HEK293 (cell line): ENCODE measurements around the gene LRRC8B.

Source experiments
- CTCF ChIA-PET: fragments of 350-600 bp; formaldehyde crosslinking; extraction: SDS; loops from one replicate; lab custom pipeline; 2021; ENCODE audit warnings: antibody characterized with exemption; lab: Yijun Ruan, JAX
- POLR2A ChIA-PET: fragments of 300-600 bp; formaldehyde crosslinking; extraction: SDS; loops from one replicate; lab custom pipeline; 2020; ENCODE audit warnings: antibody characterized with exemption, inconsistent platforms; lab: Yijun Ruan, JAX
- H3K27ac ChIP-seq: fragments of 200-500 bp; sonication (Bioruptor generic); 2 replicates; pipeline ENCODE4 v1.5.1; 2014; ENCODE audit warnings: low read depth, low read length, control low read depth, inconsistent platforms; ENCODE audit errors: extremely low read depth
- H3K36me3 ChIP-seq, 2 experiments: fragments of 200-500 bp in 1 of 2; sonication (Bioruptor generic) in 1 of 2; 1 replicate in 1 of 2; 2 replicates in 1 of 2; pipeline ENCODE4 v1.5.1; 2014 to 2017; ENCODE audit warnings: inconsistent platforms in 2 of 2, low read length in 2 of 2; ENCODE audit not compliant: control insufficient read depth in 2 of 2, insufficient read depth in 1 of 2
- H3K4me1 ChIP-seq: fragments of 200-500 bp; sonication (Bioruptor generic); 2 replicates; pipeline ENCODE4 v1.5.1; 2014; ENCODE audit warnings: mild to moderate bottlenecking, low read length, inconsistent platforms; ENCODE audit not compliant: control insufficient read depth, insufficient read depth
- H3K4me3 ChIP-seq: 2 replicates; pipeline ENCODE4 v1.5.1; 2011; ENCODE audit warnings: low read depth, mild to moderate bottlenecking, control low read depth, low read length, moderate library complexity
- H3K9me3 ChIP-seq: fragments of 200-500 bp; sonication (Bioruptor generic); 2 replicates; pipeline ENCODE4 v1.5.1; 2014; ENCODE audit warnings: low read depth, low read length, inconsistent platforms; ENCODE audit not compliant: control insufficient read depth, insufficient read depth
- GLI2 ChIP-seq: fragments of 450-650 bp; formaldehyde crosslinking; IDR thresholded peaks from 2 replicates; pipeline ENCODE4; 2017; ENCODE audit warnings: missing biosample characterization, missing genetic modification characterization, low read depth, borderline replicate concordance
- MYNN ChIP-seq: fragments of 450-650 bp; formaldehyde crosslinking; IDR thresholded peaks from 2 replicates; pipeline ENCODE4 v1.5.1; 2016; ENCODE audit warnings: missing biosample characterization, missing genetic modification characterization, borderline replicate concordance
- SCRT2 ChIP-seq: fragments of 450-650 bp; formaldehyde crosslinking; IDR thresholded peaks from 2 replicates; pipeline ENCODE4 v1.5.1; 2016; ENCODE audit warnings: missing biosample characterization, missing genetic modification characterization
- YY1 ChIP-seq: fragments of 450-650 bp; formaldehyde crosslinking; IDR thresholded peaks from 2 replicates; pipeline ENCODE4 v1.5.1; 2018; ENCODE audit warnings: missing biosample characterization, missing genetic modification characterization
- ZBTB1 ChIP-seq: fragments of 450-650 bp; formaldehyde crosslinking; IDR thresholded peaks from 2 replicates; pipeline ENCODE4 v1.5.1; 2016; ENCODE audit warnings: missing biosample characterization, missing genetic modification characterization
- ZFP69B ChIP-seq: fragments of 450-650 bp; formaldehyde crosslinking; IDR thresholded peaks from 2 replicates; pipeline ENCODE4 v1.5.1; 2016; ENCODE audit warnings: missing biosample characterization, missing genetic modification characterization
- ZNF112 ChIP-seq: fragments of 450-650 bp; formaldehyde crosslinking; IDR thresholded peaks from 2 replicates; pipeline ENCODE4 v1.5.0; 2017; ENCODE audit warnings: missing biosample characterization, missing genetic modification characterization
- ZNF155 ChIP-seq: fragments of 450-650 bp; formaldehyde crosslinking; IDR thresholded peaks from 2 replicates; pipeline ENCODE4 v1.5.1; 2016; ENCODE audit warnings: missing biosample characterization, missing genetic modification characterization
- ZNF24 ChIP-seq: fragments of 450-650 bp; formaldehyde crosslinking; IDR thresholded peaks from 2 replicates; pipeline ENCODE4 v1.5.1; 2016; ENCODE audit warnings: missing biosample characterization, missing genetic modification characterization
- ZNF324 ChIP-seq: fragments of 450-650 bp; formaldehyde crosslinking; IDR thresholded peaks from 2 replicates; pipeline ENCODE4 v1.5.1; 2016; ENCODE audit warnings: missing biosample characterization, missing genetic modification characterization
- ZNF350 ChIP-seq: fragments of 450-650 bp; formaldehyde crosslinking; IDR thresholded peaks from 2 replicates; pipeline ENCODE4 v1.5.0; 2017; ENCODE audit warnings: missing biosample characterization, mild to moderate bottlenecking, missing genetic modification characterization
- ZNF394 ChIP-seq: fragments of 450-650 bp; formaldehyde crosslinking; IDR thresholded peaks from 2 replicates; pipeline ENCODE4 v1.5.1; 2016; ENCODE audit warnings: missing biosample characterization, missing genetic modification characterization, mild to moderate bottlenecking, moderate library complexity, borderline replicate concordance
- ZNF488 ChIP-seq: fragments of 450-650 bp; formaldehyde crosslinking; IDR thresholded peaks from 2 replicates; pipeline ENCODE4 v1.5.1; 2016; ENCODE audit warnings: missing biosample characterization, missing genetic modification characterization
- ZNF555 ChIP-seq: fragments of 450-650 bp; formaldehyde crosslinking; conservative IDR thresholded peaks from 2 replicates; pipeline ENCODE4 v1.5.1; 2017; ENCODE audit warnings: missing biosample characterization, mild to moderate bottlenecking, missing genetic modification characterization, inconsistent platforms
- ZNF558 ChIP-seq: fragments of 450-650 bp; formaldehyde crosslinking; IDR thresholded peaks from 2 replicates; pipeline ENCODE4 v1.5.1; 2016; ENCODE audit warnings: missing biosample characterization, missing genetic modification characterization
- ZSCAN16 ChIP-seq: fragments of 450-650 bp; formaldehyde crosslinking; IDR thresholded peaks from 2 replicates; pipeline ENCODE4 v1.5.1; 2016; ENCODE audit warnings: missing biosample characterization, missing genetic modification characterization
- ZSCAN23 ChIP-seq: fragments of 450-650 bp; formaldehyde crosslinking; IDR thresholded peaks from 2 replicates; pipeline ENCODE4 v1.5.1; 2016; ENCODE audit warnings: missing biosample characterization, missing genetic modification characterization
- TF ChIP-seq, protein P1 (sequence below): fragments of 450-650 bp; formaldehyde crosslinking; IDR thresholded peaks from 2 replicates; pipeline ENCODE4 v1.5.1; 2016; ENCODE audit warnings: missing biosample characterization, missing genetic modification characterization
- TF ChIP-seq, protein P2 (sequence below): fragments of 450-650 bp; formaldehyde crosslinking; IDR thresholded peaks from 2 replicates; pipeline ENCODE4 v1.5.1; 2017; ENCODE audit warnings: missing biosample characterization, missing genetic modification characterization
- TF ChIP-seq, protein P3 (sequence below): fragments of 450-650 bp; formaldehyde crosslinking; IDR thresholded peaks from 2 replicates; pipeline ENCODE4 v1.5.1; 2016; ENCODE audit warnings: missing biosample characterization, missing genetic modification characterization

LRRC8B gene

GRCh38 chr1:89530444-89531089 lies 5.9 kb downstream of the LRRC8B start:
- TF ChIP-seq ZNF555 (tag by site-specific recombination) (no peak), ZBTB1 (tag by site-specific recombination) (no peak), ZSCAN16 (tag by site-specific recombination) (no peak), ZFP69B (tag by site-specific recombination) (no peak), GLI2 (tag by site-specific recombination) (no peak), ZNF24 (no peak), ZNF112 (no peak), ZNF155 (tag by site-specific recombination) (no peak), SCRT2 (tag by site-specific recombination) (no peak), ZNF324 (tag by site-specific recombination) (no peak), ZNF488 (tag by site-specific recombination) (no peak), ZNF350 (tag by site-specific recombination) (no peak), ZNF558 (tag by site-specific recombination) (no peak)
- TF ChIP-seq, protein P1, sequence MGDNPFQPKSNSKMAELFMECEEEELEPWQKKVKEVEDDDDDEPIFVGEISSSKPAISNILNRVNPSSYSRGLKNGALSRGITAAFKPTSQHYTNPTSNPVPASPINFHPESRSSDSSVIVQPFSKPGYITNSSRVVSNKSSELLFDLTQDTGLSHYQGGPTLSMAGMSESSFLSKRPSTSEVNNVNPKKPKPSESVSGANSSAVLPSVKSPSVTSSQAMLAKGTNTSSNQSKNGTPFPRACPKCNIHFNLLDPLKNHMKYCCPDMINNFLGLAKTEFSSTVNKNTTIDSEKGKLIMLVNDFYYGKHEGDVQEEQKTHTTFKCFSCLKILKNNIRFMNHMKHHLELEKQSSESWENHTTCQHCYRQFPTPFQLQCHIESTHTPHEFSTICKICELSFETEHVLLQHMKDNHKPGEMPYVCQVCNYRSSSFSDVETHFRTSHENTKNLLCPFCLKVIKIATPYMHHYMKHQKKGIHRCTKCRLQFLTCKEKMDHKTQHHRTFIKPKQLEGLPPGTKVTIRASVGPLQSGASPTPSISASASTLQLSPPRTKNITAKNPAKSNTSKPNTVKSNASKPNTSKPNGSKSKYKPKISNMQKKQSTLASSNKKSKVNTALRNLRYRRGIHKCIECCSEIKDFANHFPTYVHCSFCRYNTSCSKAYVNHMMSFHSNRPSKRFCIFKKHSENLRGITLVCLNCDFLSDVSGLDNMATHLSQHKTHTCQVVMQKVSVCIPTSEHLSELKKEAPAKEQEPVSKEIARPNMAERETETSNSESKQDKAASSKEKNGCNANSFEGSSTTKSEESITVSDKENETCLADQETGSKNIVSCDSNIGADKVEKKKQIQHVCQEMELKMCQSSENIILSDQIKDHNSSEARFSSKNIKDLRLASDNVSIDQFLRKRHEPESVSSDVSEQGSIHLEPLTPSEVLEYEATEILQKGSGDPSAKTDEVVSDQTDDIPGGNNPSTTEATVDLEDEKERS (tag by site-specific recombination), result no peak
- TF ChIP-seq, protein P2, sequence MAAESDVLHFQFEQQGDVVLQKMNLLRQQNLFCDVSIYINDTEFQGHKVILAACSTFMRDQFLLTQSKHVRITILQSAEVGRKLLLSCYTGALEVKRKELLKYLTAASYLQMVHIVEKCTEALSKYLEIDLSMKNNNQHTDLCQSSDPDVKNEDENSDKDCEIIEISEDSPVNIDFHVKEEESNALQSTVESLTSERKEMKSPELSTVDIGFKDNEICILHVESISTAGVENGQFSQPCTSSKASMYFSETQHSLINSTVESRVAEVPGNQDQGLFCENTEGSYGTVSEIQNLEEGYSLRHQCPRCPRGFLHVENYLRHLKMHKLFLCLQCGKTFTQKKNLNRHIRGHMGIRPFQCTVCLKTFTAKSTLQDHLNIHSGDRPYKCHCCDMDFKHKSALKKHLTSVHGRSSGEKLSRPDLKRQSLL (tag by site-specific recombination), result no peak
- TF ChIP-seq, protein P3, sequence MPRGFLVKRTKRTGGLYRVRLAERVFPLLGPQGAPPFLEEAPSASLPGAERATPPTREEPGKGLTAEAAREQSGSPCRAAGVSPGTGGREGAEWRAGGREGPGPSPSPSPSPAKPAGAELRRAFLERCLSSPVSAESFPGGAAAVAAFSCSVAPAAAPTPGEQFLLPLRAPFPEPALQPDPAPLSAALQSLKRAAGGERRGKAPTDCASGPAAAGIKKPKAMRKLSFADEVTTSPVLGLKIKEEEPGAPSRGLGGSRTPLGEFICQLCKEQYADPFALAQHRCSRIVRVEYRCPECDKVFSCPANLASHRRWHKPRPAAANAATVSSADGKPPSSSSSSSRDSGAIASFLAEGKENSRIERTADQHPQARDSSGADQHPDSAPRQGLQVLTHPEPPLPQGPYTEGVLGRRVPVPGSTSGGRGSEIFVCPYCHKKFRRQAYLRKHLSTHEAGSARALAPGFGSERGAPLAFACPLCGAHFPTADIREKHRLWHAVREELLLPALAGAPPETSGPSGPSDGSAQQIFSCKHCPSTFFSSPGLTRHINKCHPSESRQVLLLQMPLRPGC (tag by site-specific recombination), result no peak
- no peak overlapping the region for H3K4me3 ChIP-seq
- H3K27ac ChIP-seq, result no peak overlapping the region
- H3K36me3 ChIP-seq, result peaks cover 0 to 3% of the 10 kb centered on the region in 2 experiments; a peak in 1 of 3 replicates
- no peaks in the 10 kb centered on the region for H3K4me1 ChIP-seq
- CTCF ChIA-PET, result no interaction called here
- no peaks in the 10 kb centered on the region for H3K9me3 ChIP-seq
- POLR2A ChIA-PET, result no interaction called here

- Histone ChIP-seq H3K4me3 (no peak overlapping the region), H3K9me3 (no peaks in the 10 kb centered on the region), H3K36me3 (peaks cover 0 to 3% of the 10 kb centered on the region in 2 experiments; a peak in 1 of 3 replicates), H3K27ac (no peak overlapping the region), H3K4me1 (no peaks in the 10 kb centered on the region)
- ChIA-PET POLR2A (no interaction called here), CTCF (interaction anchor here (0.6 kb wide), 1 partner anchor 12 kb away, joined by 3 read pairs; no protein-coding TSS in a partner anchor)
- no peak for TF ChIP-seq YY1 (tag by site-specific recombination)
- TF ChIP-seq ZNF394, result no peak
- no peak for TF ChIP-seq ZSCAN23
- no peak for TF ChIP-seq MYNN (tag by site-specific recombination)
Measured at GRCh38 chr1:89531480-89532139, 7.0 kb downstream of the LRRC8B start.
